Stimulated activated naive CD4-positive, alpha-beta T cell treated with Interleukin-2 at 50 U/mL for 16 hours (primary cell): ENCODE results near the gene NUDT14.

Experiments
- DNase-seq: peaks from one replicate; lab custom pipeline; 2025; lab: John Stamatoyannopoulos, UW

The NUDT14 gene

GRCh38 chr14:105212541-105213300, 31.6 kb upstream of the NUDT14 start:
- DNase-seq, result no peak

GRCh38 chr14:105211758-105212089, 30.6 kb upstream of the NUDT14 start:
- DNase-seq, result no peak

- no peak for DNase-seq
Measured at GRCh38 chr14:105211086-105211757, 30.1 kb upstream of the NUDT14 start.

GRCh38 chr14:105210266-105211025, 29.3 kb upstream of the NUDT14 start:
- no peak for DNase-seq

GRCh38 chr14:105209646-105210045, 28.5 kb upstream of the NUDT14 start:
- DNase-seq, result no peak

- no peak for DNase-seq
Measured at GRCh38 chr14:105209091-105209490, 28.0 kb upstream of the NUDT14 start.

GRCh38 chr14:105208738-105209075, 27.6 kb upstream of the NUDT14 start:
- DNase-seq, result no peak

- DNase-seq, result no peak
Measured at GRCh38 chr14:105207996-105208737, 27.1 kb upstream of the NUDT14 start.

GRCh38 chr14:105207460-105207901, 26.4 kb upstream of the NUDT14 start:
- DNase-seq, result no peak

GRCh38 chr14:105206873-105207272, 25.8 kb upstream of the NUDT14 start:
- no peak for DNase-seq

GRCh38 chr14:105205673-105206208, 24.6 kb upstream of the NUDT14 start:
- no peak for DNase-seq

GRCh38 chr14:105204931-105205672, 24.0 kb upstream of the NUDT14 start:
- DNase-seq, result no peak

GRCh38 chr14:105204206-105204930, 23.3 kb upstream of the NUDT14 start:
- no peak for DNase-seq

- no peak for DNase-seq
Measured at GRCh38 chr14:105203701-105204100, 22.6 kb upstream of the NUDT14 start.

GRCh38 chr14:105203057-105203531, 22.0 kb upstream of the NUDT14 start:
- no peak for DNase-seq

- DNase-seq, result no peak
Measured at GRCh38 chr14:105201925-105202513, 20.9 kb upstream of the NUDT14 start.

GRCh38 chr14:105201156-105201924, 20.2 kb upstream of the NUDT14 start:
- no peak for DNase-seq

- DNase-seq, result no peak
Measured at GRCh38 chr14:105200641-105201040, 19.5 kb upstream of the NUDT14 start.

GRCh38 chr14:105200074-105200473, 19.0 kb upstream of the NUDT14 start:
- DNase-seq, result no peak
